Stimulated activated CD4-positive, alpha-beta T cell treated with anti-CD3 and anti-CD28 coated beads, Interleukin-1b, Interleukin-23, amount 100 ng/mL, for 1 hour (primary cell): ENCODE results near the gene HLA-A.
A peak's percentile ranks its signal among the peaks of the same experiment; 100 is the strongest.
"Not testable (repeated sequence)": the region's sequence is repeated elsewhere in the genome, so short reads cannot be mapped to it uniquely, and the experiment has no call there.

Source experiments
- DNase-seq, 2 donors: peaks; one replicate each; pipeline ENCODE4 v3.0.0-alpha.2; 2020; ENCODE audit warnings: low read depth in 2 of 2

The HLA-A gene

DNA sequence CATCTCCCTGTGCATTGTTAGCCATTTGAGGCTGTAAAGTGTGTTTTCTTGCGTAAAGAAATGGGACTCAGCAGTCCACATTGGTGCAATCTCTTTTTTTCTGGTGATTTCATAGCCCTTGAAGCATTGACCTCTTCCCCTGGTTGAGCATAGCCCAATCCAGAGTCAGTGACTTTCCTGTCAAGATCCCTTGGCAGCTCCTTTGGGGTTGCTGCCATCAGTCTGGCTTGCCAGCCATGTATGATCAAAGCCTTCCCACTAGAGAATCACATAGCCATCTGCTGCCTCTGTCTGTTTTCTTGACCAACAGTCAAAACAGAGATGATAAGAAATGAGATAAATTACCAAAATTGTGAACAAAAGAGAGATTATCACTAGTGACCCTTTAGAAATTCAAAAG, 19.6 kb downstream of the HLA-A start:
- DNase-seq: no peak

DNA sequence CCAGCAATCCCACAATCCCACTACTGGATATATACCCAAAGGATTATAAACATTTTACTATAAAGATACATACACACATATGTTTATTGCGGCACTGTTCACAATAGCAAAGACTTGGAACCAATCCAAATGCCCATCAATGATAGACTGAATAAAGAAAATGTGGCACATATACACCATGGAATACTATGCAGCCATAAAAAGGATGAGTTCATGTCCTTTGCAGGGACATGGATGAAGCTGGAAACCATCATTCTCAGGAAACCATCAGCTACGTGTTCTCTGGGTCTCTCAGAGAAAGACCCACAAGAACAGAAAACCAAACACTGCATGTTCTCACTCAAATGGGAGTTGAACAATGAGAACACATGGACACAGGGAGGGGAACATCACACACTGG, 21.4 kb downstream of the HLA-A start:
- not testable (repeated sequence) for DNase-seq

DNA sequence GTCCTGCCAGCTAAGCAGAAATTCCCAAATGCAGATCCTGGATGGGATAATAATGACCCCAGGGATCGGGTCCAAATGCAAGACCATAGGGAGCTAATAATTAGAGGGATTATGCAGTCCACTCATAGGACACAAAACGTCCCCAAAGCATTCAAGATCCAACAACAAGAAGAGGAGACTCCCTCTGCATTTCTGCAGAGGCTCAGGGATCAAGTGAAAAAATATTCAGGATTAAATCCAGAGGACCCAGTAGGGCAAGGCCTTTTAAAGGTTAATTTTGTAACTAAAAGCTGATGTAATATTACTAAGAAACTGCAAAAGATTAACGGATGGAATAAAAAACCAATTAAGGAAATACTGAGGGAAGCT, 22.2 kb downstream of the HLA-A start:
- DNase-seq: no peak

DNA sequence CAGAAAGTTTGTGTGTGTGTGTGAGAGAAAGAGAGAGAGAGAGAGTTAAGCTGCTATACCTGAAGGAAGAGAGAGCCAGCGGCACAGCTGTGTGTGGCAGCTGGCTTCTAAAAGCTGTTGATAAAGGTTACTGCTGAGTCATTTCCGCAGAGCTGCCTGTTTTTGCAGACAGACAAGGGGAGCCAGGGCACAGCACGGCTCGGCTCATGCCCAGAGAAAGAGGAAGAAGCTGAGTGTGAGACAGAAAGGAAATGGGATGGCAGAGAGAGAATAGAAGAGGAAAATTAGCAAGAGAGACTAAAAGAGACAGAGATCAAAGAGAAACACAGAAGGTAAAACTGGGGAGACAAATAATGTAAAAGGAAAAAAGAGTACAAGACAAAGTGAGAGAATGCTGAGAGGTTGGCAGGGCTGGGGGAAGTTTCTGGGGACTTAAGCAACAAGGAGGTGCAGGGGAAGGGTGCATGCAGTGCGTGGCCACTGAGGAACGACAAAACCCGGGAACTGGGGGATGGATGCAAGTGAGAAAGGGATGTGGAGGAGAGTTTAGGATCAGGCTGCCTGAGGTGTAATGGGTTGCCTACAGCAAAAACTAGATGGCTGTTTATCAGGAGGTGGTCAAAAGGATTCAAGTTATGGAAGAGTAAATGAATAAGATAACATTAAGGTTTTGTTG, 22.7 kb downstream of the HLA-A start:
- peak in 1 of 2 donors; percentile 60 for DNase-seq

DNA sequence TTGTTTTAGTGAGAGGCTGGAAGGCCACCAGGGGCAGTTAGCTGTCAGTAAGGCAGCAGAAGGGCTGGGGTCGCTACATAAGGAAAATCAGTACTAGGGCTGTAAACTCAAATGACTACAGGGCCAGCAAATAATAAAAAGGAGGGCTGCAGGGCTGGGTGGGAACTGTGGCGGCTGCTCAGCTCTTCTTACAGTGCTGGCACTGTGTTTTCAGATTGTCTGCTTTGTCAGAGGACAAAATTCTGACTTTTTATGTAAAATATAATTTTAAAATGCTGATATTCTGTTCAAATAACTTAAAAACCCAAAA, 23.2 kb downstream of the HLA-A start:
- DNase-seq: no peak

DNA sequence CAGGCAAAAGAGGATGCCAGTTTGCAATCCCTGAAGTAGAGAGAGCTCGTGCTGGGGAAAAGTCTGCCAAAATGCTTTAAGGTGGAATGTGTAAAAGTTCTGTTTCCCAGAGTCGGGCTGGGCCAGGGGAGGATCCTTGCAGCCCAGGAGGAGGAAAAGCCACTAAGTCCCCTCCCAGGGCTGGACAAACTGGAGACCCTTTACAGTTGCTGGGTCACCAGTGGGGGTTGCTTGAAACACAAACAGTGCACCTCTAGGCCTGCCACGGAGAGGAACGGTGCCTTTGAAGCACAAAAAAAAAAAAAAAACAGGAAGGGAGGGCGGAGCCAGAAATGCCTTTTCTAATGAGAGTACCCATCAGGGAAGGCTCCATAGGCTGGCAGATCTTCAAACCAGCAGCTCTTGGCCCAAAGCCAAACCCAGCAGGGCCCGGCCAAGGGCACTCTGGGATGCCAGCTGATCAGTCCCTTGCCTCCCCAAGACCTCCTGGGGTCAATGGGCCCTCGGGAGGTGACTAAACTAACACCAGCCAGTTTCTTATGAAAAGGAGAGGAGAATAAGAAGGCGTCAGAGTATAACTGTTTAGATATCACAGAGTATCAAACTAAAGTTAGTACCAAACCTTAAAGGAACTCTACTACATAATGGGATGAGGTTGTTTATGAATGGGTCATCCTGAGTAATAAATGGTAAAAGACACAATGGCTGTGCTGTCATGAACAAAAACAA, 23.7 kb downstream of the HLA-A start:
- no peak for DNase-seq

DNA sequence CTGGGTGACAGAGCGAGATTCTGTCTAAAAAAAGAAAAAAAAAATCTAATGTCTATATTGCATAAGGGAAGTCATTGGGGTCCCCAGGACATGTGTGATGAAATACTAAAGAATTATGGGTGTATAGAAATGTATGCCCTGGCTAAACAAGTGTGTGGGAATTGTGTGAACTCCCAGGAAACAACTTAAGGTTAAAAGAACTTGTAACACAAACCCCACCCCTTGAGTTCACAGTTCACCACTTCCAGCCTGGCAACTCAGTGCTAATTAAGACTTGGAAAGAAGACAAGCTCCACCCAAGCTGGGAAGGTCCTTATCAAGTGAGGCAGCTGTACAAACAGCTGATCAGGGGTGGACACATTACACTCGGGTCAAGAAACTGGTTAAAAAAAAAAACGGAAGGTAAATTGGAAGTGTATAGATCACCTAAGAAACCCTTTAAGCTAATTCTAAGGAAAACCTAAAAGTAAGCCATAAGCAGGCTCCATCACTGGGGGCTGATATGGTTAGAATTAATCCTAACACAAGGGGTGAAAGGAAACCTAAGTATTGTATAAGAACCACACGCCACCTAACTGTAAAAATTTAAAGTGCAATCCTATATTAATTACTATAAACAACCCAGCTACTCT, 25.2 kb downstream of the HLA-A start:
- no peak for DNase-seq

DNA sequence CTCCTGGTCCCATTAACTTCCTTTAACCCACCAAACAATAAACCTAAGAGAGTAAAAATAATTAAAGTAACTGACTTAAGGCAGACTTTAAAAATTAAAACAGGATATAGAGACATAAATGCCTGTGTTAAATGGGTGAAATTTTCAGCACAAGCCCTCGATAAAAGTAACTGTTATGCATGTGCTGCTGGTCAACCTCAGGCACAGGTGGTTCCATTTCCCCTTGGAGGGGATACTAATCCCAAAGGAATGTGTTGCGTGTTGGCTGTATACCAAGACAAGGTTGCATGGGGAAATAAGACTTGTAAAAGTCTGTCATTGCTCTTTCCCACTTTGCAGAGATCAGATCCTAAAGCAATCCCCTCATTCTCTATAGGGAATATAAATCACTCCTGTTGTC, 25.8 kb downstream of the HLA-A start:
- DNase-seq: no peak

DNA sequence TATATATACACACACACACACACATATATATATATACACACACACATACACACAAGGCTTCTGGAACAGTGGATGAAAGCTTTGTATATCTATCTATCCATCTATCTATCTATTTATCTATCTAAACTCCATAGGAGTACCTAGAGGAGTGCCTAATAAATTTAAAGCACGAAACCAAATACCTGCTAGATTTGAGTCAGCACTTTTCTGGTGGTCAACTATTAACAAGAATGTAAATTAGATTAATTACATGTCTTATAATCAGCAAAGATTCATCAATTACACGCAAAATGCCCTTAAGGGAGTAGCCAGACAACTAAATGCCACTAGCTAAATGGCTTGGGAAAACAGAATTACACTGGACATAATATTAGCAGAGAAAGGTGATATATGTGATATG, 26.6 kb downstream of the HLA-A start:
- DNase-seq: no peak

DNA sequence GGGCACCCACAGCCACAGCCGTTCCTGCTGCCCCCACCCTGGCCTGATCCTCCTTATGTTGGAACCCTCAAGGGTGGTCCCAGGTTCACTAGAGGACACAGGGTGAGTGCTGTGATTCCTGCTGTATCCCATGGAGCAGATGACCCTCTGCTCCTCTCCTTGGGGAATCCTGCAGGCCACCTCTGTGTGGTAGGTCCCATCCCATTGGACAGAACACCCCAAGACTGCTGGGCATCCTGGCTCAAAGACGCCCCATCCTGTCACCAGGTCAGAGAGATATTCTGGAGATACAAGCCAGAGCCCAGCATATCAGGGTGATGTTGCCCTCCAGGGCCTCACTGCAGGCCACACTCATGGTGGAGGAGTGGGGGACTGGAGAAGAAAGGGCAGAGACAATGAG, 28.4 kb downstream of the HLA-A start:
- no peak for DNase-seq

DNA sequence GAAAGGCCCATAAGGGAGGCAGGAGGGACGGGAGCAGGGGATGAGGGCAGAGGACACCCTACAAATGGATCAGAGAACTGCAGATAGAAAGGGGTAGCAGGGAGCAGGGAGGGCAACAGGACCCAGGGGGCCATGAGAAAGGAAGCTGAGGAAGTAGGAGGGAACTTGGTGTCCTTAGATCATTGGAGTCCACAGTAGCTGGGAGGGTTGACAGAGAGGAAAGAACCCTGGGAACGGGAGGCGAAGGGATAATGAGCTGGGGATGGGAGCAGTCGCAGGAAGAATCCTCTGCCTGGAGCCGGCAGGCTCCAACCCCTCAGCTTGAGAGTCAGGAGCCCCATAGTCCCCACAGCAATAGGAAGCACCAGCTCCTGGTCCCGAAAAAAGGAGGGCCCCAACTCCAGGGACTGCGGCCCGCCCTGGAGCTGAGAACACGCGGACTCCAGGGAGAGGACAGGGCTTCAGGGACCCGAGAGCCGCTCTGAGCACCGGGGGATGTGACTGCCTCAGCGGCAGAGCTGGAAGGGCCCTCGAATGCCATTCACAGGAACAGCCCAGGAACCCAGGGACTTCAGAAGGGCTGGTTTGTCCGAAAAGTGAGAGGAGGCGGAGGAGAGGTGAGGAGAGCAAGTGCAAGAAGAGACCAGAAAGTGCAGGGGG, 32.7 kb downstream of the HLA-A start:
- no peak for DNase-seq

DNA sequence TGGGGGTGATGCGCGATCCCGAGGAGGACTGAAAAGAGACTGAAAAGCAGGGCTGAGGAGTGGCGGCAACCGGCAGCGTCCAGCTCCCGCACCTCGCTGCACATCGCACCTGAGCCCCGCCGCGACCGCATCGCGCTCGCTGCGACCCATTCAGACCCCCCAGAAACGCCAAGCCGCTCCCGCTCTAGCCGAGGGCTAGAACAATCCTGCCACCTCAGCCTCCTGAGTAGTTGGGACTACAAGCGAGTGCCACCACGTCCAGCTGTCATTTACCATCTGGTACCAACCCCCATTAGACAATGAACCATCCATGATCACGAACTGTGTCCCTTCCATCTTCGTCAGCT, 33.2 kb downstream of the HLA-A start:
- DNase-seq: no peak

DNA sequence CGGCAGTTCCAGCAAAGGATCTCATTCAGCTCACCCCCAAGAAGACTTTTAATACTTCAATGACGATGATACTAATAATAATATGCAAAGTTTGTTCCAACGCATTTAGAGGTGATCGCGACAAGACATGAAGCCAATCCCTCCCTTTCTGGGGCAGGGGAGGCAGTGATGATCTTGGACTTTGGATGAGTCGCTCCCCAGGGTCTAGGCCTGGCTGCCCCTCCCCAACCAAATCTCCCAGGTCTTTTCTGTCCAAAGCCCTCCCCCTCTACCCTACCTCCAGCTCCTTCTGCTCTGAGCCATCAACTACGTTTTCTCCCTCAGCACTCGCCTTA, 33.9 kb downstream of the HLA-A start:
- no peak for DNase-seq

DNA sequence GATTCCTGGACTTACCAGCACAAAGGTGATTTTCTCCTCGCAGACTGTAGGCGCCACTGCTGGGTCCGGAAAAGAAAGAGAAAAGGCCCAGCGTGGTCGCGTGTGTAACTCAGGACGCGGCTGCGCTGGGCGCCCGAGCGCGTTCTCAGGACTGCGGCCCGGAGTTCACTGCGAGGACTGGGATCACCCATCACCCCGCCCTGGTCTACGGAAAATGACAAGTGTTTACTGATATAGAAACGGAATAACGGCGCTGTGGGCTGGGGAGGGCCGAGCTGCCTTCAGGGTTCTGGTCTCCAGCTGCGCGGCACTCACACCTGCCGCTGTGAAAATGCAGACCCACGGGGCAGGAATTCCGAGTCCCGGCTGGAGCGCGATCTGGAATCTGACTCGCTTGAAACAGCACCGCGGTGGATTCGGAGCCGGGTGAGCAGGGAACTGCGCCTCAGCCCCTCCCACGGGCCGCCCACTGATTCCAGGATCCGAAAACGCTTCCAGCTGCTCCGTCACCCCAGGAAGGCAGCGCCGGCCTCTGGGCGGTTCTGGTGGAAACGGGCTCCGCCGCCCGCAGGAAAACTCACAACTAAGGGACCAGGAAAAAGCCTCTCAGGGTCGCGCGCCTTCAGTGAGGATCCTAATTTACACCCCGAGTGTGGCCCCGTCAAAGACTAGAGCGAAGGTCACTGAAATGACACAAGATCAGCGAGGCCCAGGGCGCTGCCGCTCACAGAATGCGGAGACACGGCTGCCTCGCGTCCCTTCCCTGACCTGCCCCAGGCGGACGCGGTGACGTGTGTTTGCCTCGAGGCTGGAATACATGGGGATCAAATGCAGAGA, 34.5 kb downstream of the HLA-A start:
- DNase-seq: peak; percentile 8 to 17

DNA sequence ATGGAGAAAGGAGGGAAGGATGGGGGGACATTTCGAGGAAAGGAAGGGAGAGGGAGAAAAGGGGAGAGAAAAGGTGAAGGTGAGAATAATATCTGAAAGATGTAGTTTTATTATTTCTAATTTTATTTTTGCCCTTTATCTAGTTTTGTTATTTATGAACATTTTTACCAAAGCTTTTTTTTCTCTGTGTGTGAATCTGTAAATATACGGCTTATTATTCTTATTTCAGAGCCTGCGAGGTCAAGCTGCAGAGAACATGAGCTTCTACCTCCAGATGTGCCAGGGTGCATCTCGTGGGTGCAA, 35.0 kb downstream of the HLA-A start:
- no peak for DNase-seq

DNA sequence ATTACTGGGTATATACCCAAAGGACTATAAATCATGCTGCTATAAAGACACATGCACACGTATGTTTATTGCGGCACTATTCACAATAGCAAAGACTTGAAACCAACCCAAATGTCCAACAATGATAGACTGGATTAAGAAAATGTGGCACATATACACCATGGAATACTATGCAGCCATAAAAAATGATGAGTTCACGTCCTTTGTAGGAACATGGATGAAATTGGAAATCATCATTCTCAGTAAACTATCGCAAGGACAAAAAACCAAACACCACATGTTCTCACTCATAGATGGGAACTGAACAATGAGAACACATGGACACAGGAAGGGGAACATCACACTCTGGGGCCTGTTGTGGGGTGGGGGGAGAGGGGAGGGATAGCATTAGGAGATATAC, 37.7 kb downstream of the HLA-A start:
- not testable (repeated sequence) for DNase-seq

DNA sequence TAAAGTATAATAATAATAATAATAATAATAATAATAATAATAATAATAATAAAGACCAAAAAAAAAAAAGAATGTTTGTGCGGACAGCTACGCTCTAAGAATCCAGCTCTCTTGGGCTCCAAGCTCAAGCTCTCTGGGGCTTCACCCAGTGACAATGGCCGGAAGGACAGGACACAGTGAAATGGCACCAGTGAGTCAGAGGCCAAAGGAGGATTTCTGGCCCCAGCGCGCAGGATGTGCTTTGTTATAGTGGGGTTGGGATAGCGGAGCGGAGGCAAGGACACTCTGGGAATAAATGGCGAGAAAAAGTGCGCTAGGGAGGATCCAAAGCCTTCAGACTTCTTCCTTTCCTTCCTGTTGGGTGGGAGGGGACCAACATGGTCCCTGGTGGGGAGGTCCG, 38.2 kb downstream of the HLA-A start:
- DNase-seq: no peak

DNA sequence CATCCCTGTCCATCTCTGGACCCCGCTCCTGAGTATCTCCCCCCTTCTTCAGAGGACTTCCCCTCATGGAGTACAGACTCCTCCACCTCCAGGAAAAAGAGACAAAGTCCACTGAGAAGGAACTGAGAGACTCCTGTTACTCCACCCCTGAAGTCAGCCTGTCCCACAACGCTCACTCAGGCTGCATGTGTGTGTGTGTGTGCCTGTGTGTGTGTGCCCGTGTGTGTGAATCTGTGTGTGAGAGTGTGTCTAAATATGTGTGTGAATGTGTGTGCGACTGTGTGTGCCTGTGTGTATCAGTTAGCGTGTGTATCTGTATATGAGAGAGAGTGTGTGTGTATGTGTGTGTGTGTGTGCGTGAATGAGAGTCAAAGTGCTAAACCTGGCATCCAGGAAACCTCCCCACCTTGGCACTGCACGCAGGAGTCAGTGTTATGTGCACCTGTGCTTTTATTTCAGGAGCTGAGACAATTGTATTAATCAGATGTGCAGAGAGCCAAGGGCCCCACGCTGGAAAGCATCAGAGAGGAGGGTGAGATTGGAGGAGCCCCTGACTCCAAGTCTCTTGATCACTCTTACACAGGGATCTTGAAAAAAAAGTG, 39.0 kb downstream of the HLA-A start:
- DNase-seq: no peak

DNA sequence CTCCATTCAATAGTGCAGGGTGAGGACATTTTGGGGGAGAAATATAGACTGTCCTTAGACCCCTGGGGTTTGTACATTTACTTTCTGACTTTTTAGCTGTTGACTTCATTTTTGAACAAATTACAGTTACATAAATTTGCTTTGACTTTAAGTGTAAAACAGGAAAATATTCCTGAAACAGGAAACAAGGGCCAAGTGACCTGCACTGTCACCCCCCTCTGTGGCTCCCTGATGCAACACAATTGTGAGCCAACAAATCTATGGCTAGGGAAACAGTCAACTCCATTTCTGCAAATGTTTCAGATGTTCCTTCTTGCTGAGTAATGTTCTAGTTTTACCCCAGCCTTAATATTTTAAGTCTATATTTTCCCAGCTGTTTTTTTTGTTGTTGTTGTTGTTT, 39.8 kb downstream of the HLA-A start:
- no peak for DNase-seq

DNA sequence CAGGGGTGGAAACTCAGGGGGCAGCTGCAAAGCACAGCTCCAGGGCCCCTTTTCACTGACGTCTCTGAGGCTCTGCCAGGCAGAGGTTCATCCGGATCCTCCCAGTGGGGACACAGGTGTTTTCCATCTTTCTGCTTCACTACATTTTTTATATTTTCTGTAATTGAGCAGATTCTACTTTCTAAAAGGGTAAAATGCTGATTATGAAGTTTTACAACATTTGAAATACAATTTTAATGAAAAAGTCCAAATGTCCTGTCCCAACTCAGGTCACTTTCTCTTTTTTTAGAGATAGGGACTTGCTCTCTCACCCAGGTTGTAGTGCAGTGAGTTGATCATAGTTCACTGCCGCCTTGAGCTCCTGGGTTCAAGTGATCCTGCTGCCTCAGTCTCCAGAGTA, 41.9 kb downstream of the HLA-A start:
- no peak for DNase-seq

DNA sequence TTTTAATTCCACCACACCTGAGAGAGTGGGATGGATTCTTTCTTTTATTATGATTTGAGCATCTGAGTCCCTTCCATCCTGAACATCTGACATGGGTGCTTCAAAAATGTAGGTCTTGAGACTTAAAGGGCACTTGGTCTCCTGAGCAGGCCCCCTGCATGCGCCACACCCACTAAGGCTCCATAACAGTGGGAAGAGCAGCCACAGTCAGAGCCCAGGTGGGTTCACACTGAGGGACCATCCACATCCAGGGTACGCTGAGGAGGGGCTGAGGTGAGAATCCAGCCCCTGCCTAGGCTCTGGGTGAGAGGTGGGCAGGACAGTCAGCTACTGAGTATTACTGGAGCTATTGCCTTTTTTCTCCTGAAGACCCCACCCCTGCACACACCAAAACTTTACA, 42.7 kb downstream of the HLA-A start:
- no peak for DNase-seq

DNA sequence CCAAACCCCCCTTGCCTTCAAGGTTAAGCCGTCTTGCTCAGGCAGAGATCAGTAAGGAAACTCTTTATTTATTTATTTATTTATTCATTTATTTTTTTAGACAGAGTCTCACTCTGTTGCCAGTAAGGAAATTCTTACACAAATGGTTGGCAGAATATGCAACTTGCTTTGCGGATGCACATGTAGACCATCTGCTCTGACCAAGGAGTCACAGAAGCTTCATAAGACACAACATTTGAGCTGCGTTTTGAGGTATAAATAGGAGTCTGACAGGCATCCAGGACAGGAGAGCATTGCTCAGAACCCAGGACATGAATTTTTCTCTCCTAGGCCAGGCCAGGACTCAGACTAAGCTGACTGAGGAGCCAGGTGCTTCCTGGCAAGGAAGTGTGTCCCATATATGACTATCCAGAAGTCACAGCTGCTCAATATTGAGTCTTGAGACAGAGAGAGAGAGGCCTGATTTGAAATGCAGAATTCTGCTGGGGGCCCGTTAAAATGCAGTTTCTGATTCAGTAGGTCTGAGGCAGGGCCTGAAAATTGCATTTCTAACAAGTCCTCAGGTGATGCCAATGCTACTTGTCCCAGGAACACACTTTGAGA, 43.9 kb downstream of the HLA-A start:
- no peak for DNase-seq
